ENCODE measurements around the gene VTI1A.

VTI1A gene

GRCh38 chr10:112821038-112821437 lies 374.0 kb downstream of the VTI1A start:
- Histone ChIP-seq H3K27me3 (ENCODE audit: control insufficient read depth, insufficient read depth, low read length) (no peaks in the 10 kb centered on the region), H3K36me3 (ENCODE audit: control insufficient read depth, insufficient read depth, low read length) (no peaks in the 10 kb centered on the region), H3K9ac (ENCODE audit: low read length) (no peak overlapping the region), H3K4me3 (ENCODE audit: low read length) (no peak overlapping the region), H3K4me1 (ENCODE audit: control insufficient read depth, insufficient read depth, low read length) (no peaks in the 10 kb centered on the region), H3K9me3 (ENCODE audit: control insufficient read depth, low read length) (no peaks in the 10 kb centered on the region)

- H3K9ac ChIP-seq (ENCODE audit: low read length): no peak overlapping the region
- no peaks in the 10 kb centered on the region for H3K36me3 ChIP-seq (ENCODE audit: control insufficient read depth, insufficient read depth, low read length)
These were observed 374.6 kb downstream of the VTI1A start for GRCh38 chr10:112821663-112822062.

GRCh38 chr10:112823007-112823406 lies 376.0 kb downstream of the VTI1A start:
- H3K27me3 ChIP-seq (ENCODE audit: control insufficient read depth, insufficient read depth, low read length): no peaks in the 10 kb centered on the region
- no peaks in the 10 kb centered on the region for H3K9me3 ChIP-seq (ENCODE audit: control insufficient read depth, low read length)
- no peaks in the 10 kb centered on the region for H3K4me1 ChIP-seq (ENCODE audit: control insufficient read depth, insufficient read depth, low read length)
- no peak overlapping the region for H3K4me3 ChIP-seq (ENCODE audit: low read length)
- no peak overlapping the region for H3K9ac ChIP-seq (ENCODE audit: low read length)
- H3K36me3 ChIP-seq (ENCODE audit: control insufficient read depth, insufficient read depth, low read length): no peaks in the 10 kb centered on the region

More at GRCh38 chr10:112821663-112822062, 374.6 kb downstream of the VTI1A start:
- Histone ChIP-seq H3K9me3 (ENCODE audit: control insufficient read depth, low read length) (no peaks in the 10 kb centered on the region), H3K4me3 (ENCODE audit: low read length) (no peak overlapping the region), H3K4me1 (ENCODE audit: control insufficient read depth, insufficient read depth, low read length) (no peaks in the 10 kb centered on the region), H3K27me3 (ENCODE audit: control insufficient read depth, insufficient read depth, low read length) (no peaks in the 10 kb centered on the region)

GRCh38 chr10:112823604-112824003 lies 376.6 kb downstream of the VTI1A start:
- Histone ChIP-seq H3K27me3 (ENCODE audit: control insufficient read depth, insufficient read depth, low read length) (no peaks in the 10 kb centered on the region), H3K4me3 (ENCODE audit: low read length) (no peak overlapping the region), H3K9ac (ENCODE audit: low read length) (no peak overlapping the region)

GRCh38 chr10:112826018-112826697 lies 379.1 kb downstream of the VTI1A start:
- Histone ChIP-seq H3K4me3 (ENCODE audit: low read length) (no peak overlapping the region), H3K9ac (ENCODE audit: low read length) (no peak overlapping the region), H3K9me3 (ENCODE audit: control insufficient read depth, low read length) (no peaks in the 10 kb centered on the region), H3K27me3 (ENCODE audit: control insufficient read depth, insufficient read depth, low read length) (no peaks in the 10 kb centered on the region), H3K4me1 (ENCODE audit: control insufficient read depth, insufficient read depth, low read length) (no peaks in the 10 kb centered on the region), H3K36me3 (ENCODE audit: control insufficient read depth, insufficient read depth, low read length) (no peaks in the 10 kb centered on the region)

More at GRCh38 chr10:112823604-112824003, 376.6 kb downstream of the VTI1A start:
- Histone ChIP-seq H3K36me3 (ENCODE audit: control insufficient read depth, insufficient read depth, low read length) (no peaks in the 10 kb centered on the region), H3K4me1 (ENCODE audit: control insufficient read depth, insufficient read depth, low read length) (no peaks in the 10 kb centered on the region), H3K9me3 (ENCODE audit: control insufficient read depth, low read length) (no peaks in the 10 kb centered on the region)

GRCh38 chr10:112827086-112827485 lies 380.1 kb downstream of the VTI1A start:
- Histone ChIP-seq H3K36me3 (ENCODE audit: control insufficient read depth, insufficient read depth, low read length) (no peaks in the 10 kb centered on the region), H3K9ac (ENCODE audit: low read length) (no peak overlapping the region), H3K4me1 (ENCODE audit: control insufficient read depth, insufficient read depth, low read length) (no peaks in the 10 kb centered on the region), H3K4me3 (ENCODE audit: low read length) (no peak overlapping the region), H3K27me3 (ENCODE audit: control insufficient read depth, insufficient read depth, low read length) (no peaks in the 10 kb centered on the region), H3K9me3 (ENCODE audit: control insufficient read depth, low read length) (no peaks in the 10 kb centered on the region)

- Histone ChIP-seq H3K27me3 (ENCODE audit: control insufficient read depth, insufficient read depth, low read length) (no peaks in the 10 kb centered on the region), H3K4me1 (ENCODE audit: control insufficient read depth, insufficient read depth, low read length) (no peaks in the 10 kb centered on the region), H3K9me3 (ENCODE audit: control insufficient read depth, low read length) (no peaks in the 10 kb centered on the region), H3K36me3 (ENCODE audit: control insufficient read depth, insufficient read depth, low read length) (no peaks in the 10 kb centered on the region), H3K9ac (ENCODE audit: low read length) (no peak overlapping the region), H3K4me3 (ENCODE audit: low read length) (no peak overlapping the region)
These were observed 380.9 kb downstream of the VTI1A start for GRCh38 chr10:112827951-112828350.

- no peak overlapping the region for H3K4me3 ChIP-seq (ENCODE audit: low read length)
- no peaks in the 10 kb centered on the region for H3K27me3 ChIP-seq (ENCODE audit: control insufficient read depth, insufficient read depth, low read length)
- H3K9me3 ChIP-seq (ENCODE audit: control insufficient read depth, low read length): no peaks in the 10 kb centered on the region
- H3K9ac ChIP-seq (ENCODE audit: low read length): no peak overlapping the region
- H3K4me1 ChIP-seq (ENCODE audit: control insufficient read depth, insufficient read depth, low read length): no peaks in the 10 kb centered on the region
- no peaks in the 10 kb centered on the region for H3K36me3 ChIP-seq (ENCODE audit: control insufficient read depth, insufficient read depth, low read length)
These were observed 384.8 kb downstream of the VTI1A start for GRCh38 chr10:112831859-112832258.

GRCh38 chr10:112832361-112832878 lies 385.4 kb downstream of the VTI1A start:
- no peak overlapping the region for H3K4me3 ChIP-seq (ENCODE audit: low read length)
- no peak overlapping the region for H3K9ac ChIP-seq (ENCODE audit: low read length)
- no peaks in the 10 kb centered on the region for H3K36me3 ChIP-seq (ENCODE audit: control insufficient read depth, insufficient read depth, low read length)
- H3K9me3 ChIP-seq (ENCODE audit: control insufficient read depth, low read length): no peaks in the 10 kb centered on the region
- H3K27me3 ChIP-seq (ENCODE audit: control insufficient read depth, insufficient read depth, low read length): no peaks in the 10 kb centered on the region
- no peaks in the 10 kb centered on the region for H3K4me1 ChIP-seq (ENCODE audit: control insufficient read depth, insufficient read depth, low read length)

- no peaks in the 10 kb centered on the region for H3K9me3 ChIP-seq (ENCODE audit: control insufficient read depth, low read length)
- H3K9ac ChIP-seq (ENCODE audit: low read length): no peak overlapping the region
- no peaks in the 10 kb centered on the region for H3K27me3 ChIP-seq (ENCODE audit: control insufficient read depth, insufficient read depth, low read length)
- H3K36me3 ChIP-seq (ENCODE audit: control insufficient read depth, insufficient read depth, low read length): no peaks in the 10 kb centered on the region
- no peaks in the 10 kb centered on the region for H3K4me1 ChIP-seq (ENCODE audit: control insufficient read depth, insufficient read depth, low read length)
- H3K4me3 ChIP-seq (ENCODE audit: low read length): no peak overlapping the region
These were observed 385.9 kb downstream of the VTI1A start for GRCh38 chr10:112832959-112833358.

- peaks cover 5% of the 10 kb centered on the region for H3K4me1 ChIP-seq (ENCODE audit: control insufficient read depth, insufficient read depth, low read length)
- no peaks in the 10 kb centered on the region for H3K27me3 ChIP-seq (ENCODE audit: control insufficient read depth, insufficient read depth, low read length)
- no peaks in the 10 kb centered on the region for H3K36me3 ChIP-seq (ENCODE audit: control insufficient read depth, insufficient read depth, low read length)
- no peaks in the 10 kb centered on the region for H3K9me3 ChIP-seq (ENCODE audit: control insufficient read depth, low read length)
- H3K9ac ChIP-seq (ENCODE audit: low read length): no peak overlapping the region
- H3K4me3 ChIP-seq (ENCODE audit: low read length): no peak overlapping the region
These were observed 387.8 kb downstream of the VTI1A start for GRCh38 chr10:112834751-112835181.

- no peak overlapping the region for H3K9ac ChIP-seq (ENCODE audit: low read length)
- peaks cover 7% of the 10 kb centered on the region for H3K4me1 ChIP-seq (ENCODE audit: control insufficient read depth, insufficient read depth, low read length)
- H3K9me3 ChIP-seq (ENCODE audit: control insufficient read depth, low read length): no peaks in the 10 kb centered on the region
- no peaks in the 10 kb centered on the region for H3K36me3 ChIP-seq (ENCODE audit: control insufficient read depth, insufficient read depth, low read length)
- H3K27me3 ChIP-seq (ENCODE audit: control insufficient read depth, insufficient read depth, low read length): no peaks in the 10 kb centered on the region
- no peak overlapping the region for H3K4me3 ChIP-seq (ENCODE audit: low read length)
These were observed 388.3 kb downstream of the VTI1A start for GRCh38 chr10:112835217-112835715.

All from mucosa of stomach (tissue), 1 donor.